GM19099 (cell line): ENCODE measurements around the gene SPATA31D4.

Source experiments
- POLR2A ChIP-seq: IDR thresholded peaks from 3 replicates; pipeline ENCODE4 v1.6.1; 2011; ENCODE audit warnings: low read depth; ENCODE audit not compliant: insufficient read length; ENCODE audit errors: extremely low read depth

Gene SPATA31D4

DNA sequence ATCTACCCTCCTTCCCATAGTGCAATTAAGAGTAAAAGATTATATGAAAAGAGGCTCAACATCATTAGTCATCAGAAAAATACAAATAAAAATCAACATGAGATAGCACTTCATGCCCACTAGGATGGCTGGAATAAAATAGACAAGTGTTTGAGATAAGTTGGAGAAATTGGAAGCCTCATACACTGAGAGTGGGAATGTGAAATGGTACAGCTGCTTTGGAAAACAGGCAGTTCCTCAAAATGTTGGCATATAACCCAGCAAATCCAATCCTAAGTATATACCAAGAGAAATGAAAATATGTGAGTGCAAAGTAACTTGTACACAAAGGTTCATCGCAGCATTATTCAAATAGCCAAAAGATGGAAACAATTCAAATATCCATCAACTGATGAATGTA is 24.9 kb downstream of the SPATA31D4 start:
- TF ChIP-seq POLR2A: no peak

DNA sequence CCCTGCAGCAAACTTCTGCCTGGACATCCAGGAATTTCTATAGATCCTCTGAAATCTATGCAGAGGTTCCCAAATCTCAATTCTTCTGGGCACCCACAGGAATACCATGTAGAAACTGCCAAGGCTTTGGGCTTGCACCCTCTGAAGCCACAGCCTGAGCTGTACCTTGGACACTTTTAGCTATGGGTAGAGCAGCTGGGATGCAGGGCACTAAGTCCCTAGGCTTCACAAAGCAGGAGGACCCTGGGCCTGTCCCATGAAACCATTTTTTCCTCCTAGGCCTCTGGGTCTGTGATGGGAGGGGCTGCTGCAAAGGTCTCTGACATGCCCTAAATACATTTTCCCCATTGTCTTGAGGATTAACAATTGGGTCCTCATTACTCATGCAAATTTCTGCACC is 27.4 kb downstream of the SPATA31D4 start:
- TF ChIP-seq POLR2A: no peak

DNA sequence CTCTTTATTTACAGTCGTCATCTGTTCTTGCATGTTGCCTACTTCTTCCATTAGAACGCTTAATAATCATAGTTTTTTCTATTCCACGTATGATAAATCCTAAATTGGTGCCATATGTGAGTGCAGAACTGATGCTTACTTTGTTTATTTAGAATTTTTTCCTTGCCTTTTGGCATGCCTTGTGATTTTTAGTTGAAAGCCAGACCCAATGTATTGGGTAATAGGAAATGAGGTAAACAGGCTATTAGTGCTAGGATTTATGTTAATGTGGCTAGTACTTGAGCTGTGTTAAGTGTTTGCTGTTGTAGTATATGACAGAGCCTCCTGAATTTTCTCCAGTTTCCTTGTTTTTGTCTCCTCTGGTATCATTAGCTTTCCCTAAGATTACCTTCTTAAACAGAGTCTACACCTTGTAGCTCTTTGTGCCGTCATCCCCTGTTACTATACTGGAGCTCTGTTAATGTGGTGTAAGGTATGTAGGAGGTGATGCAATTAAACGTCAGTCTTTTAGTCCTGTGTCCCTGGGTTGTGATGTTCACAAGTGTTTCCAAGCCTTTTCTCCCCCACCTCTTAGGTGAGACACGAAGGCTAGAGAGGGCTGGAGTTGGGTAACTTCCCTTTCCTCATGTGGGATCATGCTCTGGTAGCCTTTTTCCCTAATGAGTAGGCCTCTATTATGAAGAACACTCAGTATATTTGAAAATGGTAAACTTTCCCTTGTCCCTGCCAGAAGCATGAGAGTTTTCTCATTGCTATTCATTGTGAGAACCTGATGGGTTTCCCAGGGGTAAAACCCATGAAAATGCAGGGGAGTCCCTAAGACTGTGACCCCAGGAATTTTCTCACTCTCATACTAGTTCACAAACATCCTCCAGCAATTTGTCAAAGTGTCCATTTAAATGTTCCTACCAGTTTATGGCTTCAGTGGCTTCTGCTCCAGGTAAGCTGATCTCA is 36.3 kb downstream of the SPATA31D4 start:
- TF ChIP-seq POLR2A: no peak

- TF ChIP-seq POLR2A: no peak
Measured at GRCh38 chr9:81968026-81968425, 39.8 kb downstream of the SPATA31D4 start.

- no peak for TF ChIP-seq POLR2A
Measured at GRCh38 chr9:81969971-81970370, 41.7 kb downstream of the SPATA31D4 start.

GRCh38 chr9:81971727-81972126 is 43.5 kb downstream of the SPATA31D4 start:
- no peak for TF ChIP-seq POLR2A

DNA sequence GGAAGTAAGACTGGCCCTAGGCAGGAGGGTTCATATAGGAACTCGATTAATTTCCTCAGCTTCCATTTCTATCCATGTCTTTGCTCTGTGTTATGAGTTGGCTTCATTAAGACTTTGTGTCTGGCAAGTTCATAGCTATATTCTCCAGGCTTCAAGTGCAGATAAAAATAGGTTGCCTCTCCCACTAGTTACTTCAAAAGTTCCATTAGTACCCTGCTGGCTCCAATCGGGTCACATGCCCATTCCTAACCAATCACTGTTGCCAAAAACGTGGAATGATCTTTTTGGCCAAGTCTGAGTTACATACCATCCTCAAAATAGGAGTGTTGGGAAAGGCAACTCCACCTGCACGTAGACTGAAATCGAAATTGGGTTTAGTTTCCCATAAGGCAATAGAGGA is 46.5 kb downstream of the SPATA31D4 start:
- TF ChIP-seq POLR2A: no peak

DNA sequence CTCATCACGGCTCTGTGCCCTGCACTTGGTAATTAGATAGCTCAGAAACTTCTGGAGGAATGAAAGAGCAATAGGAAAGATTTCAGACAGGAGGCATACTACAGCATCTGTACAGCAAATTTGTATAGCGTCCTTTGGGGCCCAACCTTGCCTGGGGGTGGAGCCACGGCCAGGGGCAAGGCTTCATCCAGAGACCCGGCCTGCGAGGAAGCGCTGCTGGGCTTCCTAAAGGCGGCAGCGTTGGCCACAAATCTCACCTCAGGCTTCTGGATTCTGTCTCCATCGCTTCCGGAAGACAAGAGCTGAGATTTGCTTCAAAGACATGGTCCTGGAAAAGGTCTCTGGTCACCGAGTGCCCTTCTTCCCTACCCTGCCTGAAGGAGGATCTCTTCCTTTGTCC is 48.1 kb downstream of the SPATA31D4 start:
- no peak for TF ChIP-seq POLR2A

- no peak for TF ChIP-seq POLR2A
Measured at GRCh38 chr9:81979196-81979595, 51.0 kb downstream of the SPATA31D4 start.

GRCh38 chr9:81980568-81980967 is 52.3 kb downstream of the SPATA31D4 start:
- TF ChIP-seq POLR2A: no peak

GRCh38 chr9:81981883-81982282 is 53.7 kb downstream of the SPATA31D4 start:
- TF ChIP-seq POLR2A: no peak
